ENCODE measurements around the gene KCNT2. TPM values are rescaled to one million over a fixed set of nuclear protein-coding genes. Genes with fewer than 3 reads are reported as not detected.

Gene KCNT2
- polyA plus RNA-seq, 1 experiment: 2.0 TPM

- Histone ChIP-seq H3K27ac (ENCODE audit: low read depth, low read length) (no peak overlapping the region), H3K27me3 (ENCODE audit: control insufficient read depth, insufficient read depth, low read length) (no peaks in the 10 kb centered on the region), H3K4me3 (ENCODE audit: low read depth, low read length) (no peak overlapping the region), H3K9me3 (ENCODE audit: control insufficient read depth, insufficient read depth, low read length) (no peaks in the 10 kb centered on the region)
- no peak for DNase-seq (ENCODE audit: low read depth, low spot score)
- CTCF ChIA-PET: interaction anchor here (0.7 to 0.8 kb wide), 2 partner anchors 8 to 1076 kb away, joined by 4 to 5 read pairs; no protein-coding TSS in a partner anchor
- POLR2A ChIA-PET: no interaction called here
- TF ChIP-seq CTCF (IDR thresholded peaks at IDR 0.05; ENCODE audit: low read depth, low read length): no peak
These were observed 197.5 kb downstream of the KCNT2 start for GRCh38 chr1:196410768-196411167.

- Histone ChIP-seq H3K27me3 (ENCODE audit: control insufficient read depth, insufficient read depth, low read length) (no peaks in the 10 kb centered on the region), H3K27ac (ENCODE audit: low read depth, low read length) (no peak overlapping the region), H3K9me3 (ENCODE audit: control insufficient read depth, insufficient read depth, low read length) (no peaks in the 10 kb centered on the region), H3K4me3 (ENCODE audit: low read depth, low read length) (no peak overlapping the region)
- ChIA-PET POLR2A (no interaction called here), CTCF (interaction anchor here (0.7 kb wide), 1 partner anchor 420 kb away, joined by 3 read pairs; no protein-coding TSS in a partner anchor)
- TF ChIP-seq CTCF (IDR thresholded peaks at IDR 0.05; ENCODE audit: low read depth, low read length): no peak
- no peak for DNase-seq (ENCODE audit: low read depth, low spot score)
These were observed 198.7 kb downstream of the KCNT2 start for GRCh38 chr1:196409586-196409985.

- no peak for TF ChIP-seq CTCF (IDR thresholded peaks at IDR 0.05; ENCODE audit: low read depth, low read length)
- Histone ChIP-seq H3K4me3 (ENCODE audit: low read depth, low read length) (no peak overlapping the region), H3K27ac (ENCODE audit: low read depth, low read length) (peak overlapping the region; percentile 71), H3K27me3 (ENCODE audit: control insufficient read depth, insufficient read depth, low read length) (no peaks in the 10 kb centered on the region), H3K9me3 (ENCODE audit: control insufficient read depth, insufficient read depth, low read length) (no peaks in the 10 kb centered on the region)
- POLR2A ChIA-PET: no interaction called here
- DNase-seq (ENCODE audit: low read depth, low spot score): no peak
- CTCF ChIA-PET: interaction anchor here (1.3 to 1.6 kb wide), 2 partner anchors 18 to 52 kb away, joined by 4 to 6 read pairs; no protein-coding TSS in a partner anchor
These were observed 200.7 kb downstream of the KCNT2 start for GRCh38 chr1:196407358-196408051.

- ChIA-PET CTCF (no interaction called here), POLR2A (no interaction called here)
- no peak overlapping the region for H3K27ac ChIP-seq (ENCODE audit: low read depth, low read length)
- no peak for TF ChIP-seq CTCF (IDR thresholded peaks at IDR 0.05; ENCODE audit: low read depth, low read length)
- no peaks in the 10 kb centered on the region for H3K9me3 ChIP-seq (ENCODE audit: control insufficient read depth, insufficient read depth, low read length)
- no peaks in the 10 kb centered on the region for H3K27me3 ChIP-seq (ENCODE audit: control insufficient read depth, insufficient read depth, low read length)
- DNase-seq (ENCODE audit: low read depth, low spot score): no peak
- H3K4me3 ChIP-seq (ENCODE audit: low read depth, low read length): no peak overlapping the region
These were observed 202.4 kb downstream of the KCNT2 start for GRCh38 chr1:196405839-196406238.

- Histone ChIP-seq H3K27me3 (ENCODE audit: control insufficient read depth, insufficient read depth, low read length) (no peaks in the 10 kb centered on the region), H3K4me3 (ENCODE audit: low read depth, low read length) (no peak overlapping the region), H3K27ac (ENCODE audit: low read depth, low read length) (no peak overlapping the region), H3K9me3 (ENCODE audit: control insufficient read depth, insufficient read depth, low read length) (no peaks in the 10 kb centered on the region)
- ChIA-PET POLR2A (no interaction called here), CTCF (no interaction called here)
- DNase-seq (ENCODE audit: low read depth, low spot score): no peak
- TF ChIP-seq CTCF (IDR thresholded peaks at IDR 0.05; ENCODE audit: low read depth, low read length): no peak
These were observed 204.2 kb downstream of the KCNT2 start for GRCh38 chr1:196403803-196404690.
